K562 (cell line): ENCODE measurements around the gene SPCS2. TPM values are rescaled to one million over a fixed set of nuclear protein-coding genes. Genes with fewer than 3 reads are reported as not detected.

Experiments
- ATAC-seq: fragments of 200-7000 bp; cut with Tn5 transposase; 3 replicates; pipeline ENCODE4 v1.9.1; 2020; ENCODE audit warnings: moderate library complexity
- BruUV-seq: library from RNA; stranded (reverse); fragments of 400-500 nt; replicated peaks from 2 replicates; lab custom pipeline; 2021; lab: Mats Ljungman, UMichigan
- CTCF ChIA-PET: fragments of 300-600 bp; formaldehyde crosslinking; extraction: SDS; loops from one replicate; lab custom pipeline; 2021; ENCODE audit warnings: low intra/inter-chr PET ratio; lab: Yijun Ruan, JAX
- POLR2A ChIA-PET: fragments of 300-600, 350-650 bp; sonication (Branson Sonifier 250); formaldehyde crosslinking; extraction: SDS; loops from one replicate; lab custom pipeline; 2021; ENCODE audit warnings: antibody characterized with exemption, inconsistent platforms; lab: Yijun Ruan, JAX
- DNase-seq, 4 experiments: peaks; one replicate each; pipeline versions ENCODE4 v3.0.0 to v3.0.0-alpha.2; 2011 to 2018; ENCODE audit warnings: low spot score in 3 of 4, mixed read lengths in 3 of 4; ENCODE audit errors: extremely low read depth in 1 of 4
- FAIRE-seq: peaks from 2 replicates; lab custom pipeline; 2011; peaks lifted over from hg19 to GRCh38; lab: Jason Lieb, UNC
- H2AFZ ChIP-seq: 2 replicates; pipeline ENCODE4 v1.6.0; 2011; ENCODE audit warnings: low read depth, low read length, control low read depth, inconsistent platforms
- H3K27ac ChIP-seq: fragments of 200-600 bp; 3 replicates; pipeline ENCODE4 v1.8.0; 2011; ENCODE audit warnings: low read depth, mild to moderate bottlenecking, control low read depth, inconsistent platforms, low read length, moderate library complexity, mixed read lengths; ENCODE audit errors: extremely low read depth
- H3K27me3 ChIP-seq, 2 experiments: fragments of 300-600 bp in 1 of 2; 2 replicates in 1 of 2; 3 replicates in 1 of 2; pipeline versions ENCODE4 v1.6.0 to v1.8.0; 2011; ENCODE audit warnings: inconsistent platforms in 2 of 2, low read length in 2 of 2, mild to moderate bottlenecking in 1 of 2, mixed read lengths in 1 of 2, moderate library complexity in 1 of 2; ENCODE audit not compliant: control insufficient read depth in 2 of 2, insufficient read depth in 2 of 2
- H3K36me3 ChIP-seq: fragments of 300-600 bp; 3 replicates; pipeline ENCODE4 v1.8.0; 2011; ENCODE audit warnings: mild to moderate bottlenecking, low read length, inconsistent platforms; ENCODE audit not compliant: control insufficient read depth, insufficient read depth
- H3K4me1 ChIP-seq, 2 experiments: fragments of 200-600 bp in 1 of 2; replicated peaks in 1 of 2; 2 replicates in 1 of 2; 3 replicates in 1 of 2; pipeline versions ENCODE4 v1.5.1 to v1.8.0; 2011; ENCODE audit warnings: inconsistent platforms in 2 of 2, low read length in 2 of 2, mild to moderate bottlenecking in 1 of 2, mixed read lengths in 1 of 2, moderate library complexity in 1 of 2; ENCODE audit not compliant: control insufficient read depth in 2 of 2, insufficient read depth in 2 of 2
- H3K4me2 ChIP-seq: 2 replicates; pipeline ENCODE4 v1.6.1; 2011; ENCODE audit warnings: low read length, control low read depth, inconsistent platforms, mixed read lengths; ENCODE audit not compliant: insufficient read depth
- H3K4me3 ChIP-seq: fragments of 200-600 bp; sonication (generic), shearing (Covaris generic); 2 replicates; pipeline ENCODE4 v1.5.1; 2016; ENCODE audit warnings: control low read depth, inconsistent platforms
- H3K79me2 ChIP-seq: fragments of 200-600 bp; 3 replicates; pipeline ENCODE4 v1.8.0; 2011; ENCODE audit warnings: low read length, inconsistent platforms; ENCODE audit not compliant: control insufficient read depth, insufficient read depth
- H3K9ac ChIP-seq, 2 experiments: 2 replicates each; pipeline versions ENCODE4 v1.6.0 to v1.6.1; 2011; ENCODE audit warnings: low read depth in 2 of 2, low read length in 2 of 2, control low read depth in 1 of 2, inconsistent platforms in 1 of 2, mild to moderate bottlenecking in 1 of 2, mixed read lengths in 1 of 2; ENCODE audit not compliant: insufficient read depth in 1 of 2
- H3K9me1 ChIP-seq: one replicate; pipeline ENCODE4 v1.6.0; 2011; ENCODE audit warnings: inconsistent platforms, mild to moderate bottlenecking, low read length, moderate library complexity; ENCODE audit not compliant: control insufficient read depth, insufficient read depth
- H3K9me3 ChIP-seq: replicated peaks from 2 replicates; pipeline ENCODE4 v1.5.1; 2011; ENCODE audit warnings: low read depth, low read length, inconsistent platforms; ENCODE audit not compliant: control insufficient read depth, insufficient read depth
- H4K20me1 ChIP-seq: replicated peaks from 2 replicates; pipeline ENCODE4 v1.6.1; 2011; ENCODE audit warnings: low read length, inconsistent platforms, mixed read lengths; ENCODE audit not compliant: control insufficient read depth, insufficient read depth
- GMEB1 ChIP-seq: fragments of 250-450 bp; sonication (Bioruptor Pico); IDR thresholded peaks from 2 replicates; pipeline ENCODE4 v1.4.0; 2020; ENCODE audit warnings: mild to moderate bottlenecking
- HDAC3 ChIP-seq: fragments of 450-650 bp; IDR thresholded peaks from 2 replicates; pipeline ENCODE4 v1.6.1; 2018; ENCODE audit warnings: borderline replicate concordance, mild to moderate bottlenecking, moderate library complexity; ENCODE audit not compliant: partially characterized antibody
- MAFG ChIP-seq: fragments of 450-650 bp; conservative IDR thresholded peaks from 2 replicates; pipeline ENCODE4 v1.6.1; 2016; ENCODE audit warnings: missing genetic modification characterization, missing compliant biosample characterization
- NELFE ChIP-seq: IDR thresholded peaks from 2 replicates; pipeline ENCODE4 v1.6.1; 2011; ENCODE audit warnings: mild to moderate bottlenecking; ENCODE audit not compliant: insufficient read depth, insufficient read length
- YY1 ChIP-seq, 3 experiments: IDR thresholded peaks; 2 replicates each; pipeline ENCODE4 v1.6.1; 2011; ENCODE audit warnings: low read length in 2 of 3, mild to moderate bottlenecking in 2 of 3, moderate library complexity in 2 of 3, borderline replicate concordance in 1 of 3, control low read depth in 1 of 3, low read depth in 1 of 3; ENCODE audit not compliant: insufficient read depth in 3 of 3, insufficient replicate concordance in 2 of 3, control insufficient read depth in 1 of 3, insufficient read length in 1 of 3; ENCODE audit errors: extremely low read depth in 1 of 3
- ZBTB40 ChIP-seq, 2 experiments: fragments of 450-650 bp in 1 of 2; sonication (generic) in 1 of 2; formaldehyde crosslinking in 1 of 2; IDR thresholded peaks; 2 replicates each; pipeline versions ENCODE4 v1.7.1 to v1.9.0; 2016 to 2022; ENCODE audit warnings: inconsistent platforms in 1 of 2, mild to moderate bottlenecking in 1 of 2, missing genetic modification reagents in 1 of 2
- ZNF639 ChIP-seq, 2 experiments: fragments of 200-800 bp in 1 of 2; sonication (Bioruptor generic) in 1 of 2; sonication (generic) in 1 of 2; formaldehyde crosslinking in 1 of 2; IDR thresholded peaks in 1 of 2; conservative IDR thresholded peaks in 1 of 2; 2 replicates each; pipeline versions ENCODE4 v1.5.0 to v1.6.1; 2016 to 2020; ENCODE audit warnings: missing compliant biosample characterization in 1 of 2, missing genetic modification characterization in 1 of 2, missing genetic modification reagents in 1 of 2
- WGBS: fragments of 100-300 bp; shearing (Covaris generic); methylation state at CpG from one replicate; pipeline ENCODE4 v1.1.6; 2016; ENCODE audit warnings: low coverage, mixed read lengths; ENCODE audit not compliant: insufficient coverage; ENCODE audit errors: missing lambda C conversion rate; 5-methylcytosine and 5-hydroxymethylcytosine counted together
- in situ Hi-C: fragments of 300-500 bp; cut with MboI; formaldehyde crosslinking; loops from 4 replicates; pipeline ENCODE4 v1.15.0; 2018; ENCODE audit warnings: inconsistent platforms, mixed read lengths
- intact Hi-C: fragments of 100-400 bp; cut with micrococcal nuclease; formaldehyde crosslinking; loops from 2 replicates; pipeline ENCODE4 v1.14.2; 2022
- polyA plus RNA-seq, 8 experiments: library from polyadenylated mRNA; depleted of rRNA in 4 of 8; stranded (reverse) in 5 of 8; unstranded in 3 of 8; fragments of >200 nt; fragmentation: Nextera tagmentation in 2 of 8; fragmentation: Illumina TruSeq in 1 of 8; extraction: Ambion mirVana in 2 of 8; extraction: Trizol in 1 of 8; gene quantifications; 2 replicates each; pipeline versions ENCODE4 v1.2.1 to v1.2.3, GENCODE V29; 2011 to 2014; ENCODE audit warnings: inconsistent platforms in 1 of 8, missing spikeins in 1 of 8
- total RNA-seq, 7 experiments: library from RNA; depleted of rRNA in 6 of 7; stranded (reverse); fragments of >200 nt in 6 of 7; fragmentation: Illumina TruSeq in 2 of 7; extraction: Trizol in 2 of 7; gene quantifications; 2 replicates each; pipeline versions ENCODE4 v1.2.1 to v1.2.3, GENCODE V29; 2011 to 2021; ENCODE audit warnings: low replicate concordance in 1 of 7

SPCS2 gene
- total and polyA plus RNA-seq, 9 of the 15 experiments (the other 6 are each of a cell fraction or from before 2014, with no cell fraction given): 38.2 to 458 (median 193) TPM

GRCh38 chr11:75000975-75001354 lies 51.9 kb downstream of the SPCS2 start:
- Histone ChIP-seq H3K27ac (no peak overlapping the region), H3K36me3 (peaks cover 66% of the 10 kb centered on the region), H3K9ac (no peak overlapping the region), H4K20me1 (no peaks in the 10 kb centered on the region; the same call in 1 of the 2 replicates), H3K4me3 (no peak overlapping the region), H3K79me2 (no peaks in the 10 kb centered on the region), H3K9me1 (no peaks in the 10 kb centered on the region), H3K9me3 (no peaks in the 10 kb centered on the region), H3K4me1 (no peaks in the 10 kb centered on the region), H3K27me3 (no peaks in the 10 kb centered on the region), H2AFZ (no peak overlapping the region), H3K4me2 (no peak overlapping the region)
- no peak for FAIRE-seq
- ChIA-PET POLR2A (interaction anchor here (1.1 kb wide), 1 partner anchor 29 kb away, joined by 3 read pairs; no protein-coding TSS in a partner anchor), CTCF (interaction anchor here (0.7 kb wide), 1 partner anchor 139 kb away, joined by 3 read pairs; no protein-coding TSS in a partner anchor)
- BruUV-seq: no TSS peak
- no peak for DNase-seq
- in situ Hi-C loops: no loop called here
- ATAC-seq: no peak
- 69% methylated on average over 2 of the region's 3 CpGs for WGBS
- TF ChIP-seq ZBTB40 (IDR thresholded peaks at IDR 0.05): no peak
- no peak for TF ChIP-seq ZBTB40 (CRISPR knock-in tag; IDR thresholded peaks at IDR 0.05)
- no peak for TF ChIP-seq HDAC3
- no peak for TF ChIP-seq ZNF639 (CRISPR knock-in tag; conservative IDR thresholded peaks at IDR 0.05 in 1 of 2, IDR thresholded peaks at IDR 0.05 in 1 of 2)
- no peak for TF ChIP-seq NELFE
- TF ChIP-seq YY1 (IDR thresholded peaks at IDR 0.05; ENCODE audit: borderline replicate concordance in 1 of 3, control insufficient read depth in 1 of 3, extremely low read depth in 1 of 3, insufficient read depth in 3 of 3, insufficient read length in 1 of 3, insufficient replicate concordance in 2 of 3, low read depth in 1 of 3, low read length in 2 of 3): no peak
- TF ChIP-seq MAFG: no peak
- no peak for TF ChIP-seq GMEB1 (CRISPR knock-in tag)
- intact Hi-C loops: no loop called here
